RPMI8226 (cell line): ENCODE results near the gene RPS23.

Source experiments
- DNase-seq: peaks from one replicate; pipeline ENCODE4 v3.0.0-alpha.2; 2015

RPS23 gene

GRCh38 chr5:82244151-82244550 lies 34.0 kb downstream of the RPS23 start:
- no peak for DNase-seq

GRCh38 chr5:82234885-82235284 lies 43.3 kb downstream of the RPS23 start:
- no peak for DNase-seq

- DNase-seq = peak; percentile 82
These were observed 52.5 kb downstream of the RPS23 start for GRCh38 chr5:82225525-82226172.
